CD4-positive, alpha-beta T cell (primary cell): ENCODE results near the gene CTTNBP2NL. TPM values are rescaled to one million over a fixed set of nuclear protein-coding genes. Genes with fewer than 3 reads are reported as not detected.

Experiments
- ATAC-seq: fragments of 200-7000 bp; cut with Tn5 transposase; one replicate; pipeline ENCODE4 v1.10.0; 2022; ENCODE audit warnings: mild to moderate bottlenecking; ENCODE audit not compliant: poor library complexity
- CTCF ChIA-PET: fragments of 350-600 bp; sonication (Branson Sonifier 250); formaldehyde crosslinking; loops from one replicate; lab custom pipeline; 2021; ENCODE audit warnings: antibody characterized with exemption, inconsistent platforms; lab: Charles Lee
- POLR2A ChIA-PET: fragments of 350-600 bp; sonication (Branson Sonifier 250); formaldehyde crosslinking; loops from one replicate; lab custom pipeline; 2021; ENCODE audit warnings: antibody characterized with exemption, inconsistent platforms; lab: Charles Lee
- DNase-seq, 14 experiments: peaks; one replicate each; pipeline ENCODE4 v3.0.0-alpha.2; 2013 to 2020; ENCODE audit warnings: mixed read lengths in 2 of 14
- H3K27ac ChIP-seq, 2 donors: one replicate each; pipeline versions ENCODE4 v1.5.1 to v1.7.0; 2013; ENCODE audit warnings: low read length in 2 of 2, low read depth in 1 of 2, mild to moderate bottlenecking in 1 of 2
- H3K27me3 ChIP-seq, 2 experiments: 1 replicate in 1 of 2; 2 replicates in 1 of 2; pipeline versions ENCODE4 v1.6.1 to v1.7.0; 2013; ENCODE audit warnings: low read length in 2 of 2, control low read depth in 1 of 2, mild to moderate bottlenecking in 1 of 2, moderate library complexity in 1 of 2; ENCODE audit not compliant: insufficient read depth in 2 of 2, control insufficient read depth in 1 of 2
- H3K36me3 ChIP-seq: one replicate; pipeline ENCODE4 v1.6.1; 2013; ENCODE audit warnings: low read length, control low read depth; ENCODE audit not compliant: insufficient read depth
- H3K4me1 ChIP-seq: one replicate; pipeline ENCODE4 v1.6.1; 2013; ENCODE audit warnings: low read length, control low read depth; ENCODE audit not compliant: insufficient read depth
- H3K4me3 ChIP-seq: one replicate; pipeline ENCODE4 v1.5.1; 2013; ENCODE audit warnings: mild to moderate bottlenecking, low read length, moderate library complexity
- H3K9me3 ChIP-seq, 2 experiments: 1 replicate in 1 of 2; 2 replicates in 1 of 2; pipeline versions ENCODE4 v1.6.1 to v1.7.0; 2013; ENCODE audit warnings: low read length in 2 of 2, mild to moderate bottlenecking in 2 of 2, control low read depth in 1 of 2, moderate library complexity in 1 of 2; ENCODE audit not compliant: control insufficient read depth in 1 of 2, insufficient read depth in 1 of 2
- H3K27ac Mint-ChIP-seq: one replicate; pipeline ENCODE4 v1.8.0; 2020; ENCODE audit warnings: mixed read lengths
- H3K27me3 Mint-ChIP-seq: one replicate; pipeline ENCODE4 v1.8.0; 2021; ENCODE audit warnings: mixed read lengths
- H3K36me3 Mint-ChIP-seq: one replicate; pipeline ENCODE4 v1.8.0; 2021; ENCODE audit warnings: low read depth, mixed read lengths
- H3K4me1 Mint-ChIP-seq: one replicate; pipeline ENCODE4 v1.8.0; 2021; ENCODE audit warnings: low read depth, mixed read lengths
- H3K4me3 Mint-ChIP-seq: one replicate; pipeline ENCODE4 v1.8.0; 2020; ENCODE audit warnings: mild to moderate bottlenecking, mixed read lengths
- H3K9me3 Mint-ChIP-seq: one replicate; pipeline ENCODE4 v1.8.0; 2020; ENCODE audit warnings: mixed read lengths
- CTCF ChIP-seq: fragments of 200-600 bp; IDR thresholded peaks from one replicate; pipeline ENCODE4 v1.8.0; 2022; ENCODE audit warnings: antibody characterized with exemption, mild to moderate bottlenecking
- intact Hi-C, 2 experiments: fragments of 100-400 bp; cut with DNase I in 1 of 2; cut with micrococcal nuclease in 1 of 2; formaldehyde crosslinking; loops; one replicate each; pipeline versions ENCODE4 v1.15.1 to v1.9.0; 2023 to 2025; cut with DNase I, micrococcal nuclease
- total RNA-seq, 174 experiments: library from RNA in 2 of 174; stranded (reverse) in 2 of 174; gene quantifications; one replicate each; pipeline ENCODE4 v1.2.3 and lab custom pipeline; 2021 to 2026

Gene CTTNBP2NL
- total RNA-seq, 2 experiments from 2014 or later: 0.14 to 0.25 TPM

- H3K27me3 Mint-ChIP-seq: peaks cover 48% of the 10 kb centered on the region
- intact Hi-C loops: no loop called here
- POLR2A ChIA-PET: no interaction called here
- Histone ChIP-seq H3K27ac (no peak overlapping the region), H3K4me3 (peak overlapping the region; percentile 65), H3K27me3 (peaks cover 25 to 47% of the 10 kb centered on the region in 2 experiments), H3K4me1 (peaks cover 25% of the 10 kb centered on the region), H3K36me3 (no peaks in the 10 kb centered on the region), H3K9me3 (peaks cover 0 to 4% of the 10 kb centered on the region in 2 experiments)
- H3K27ac Mint-ChIP-seq: no peak overlapping the region
- no peaks in the 10 kb centered on the region for H3K36me3 Mint-ChIP-seq
- peak overlapping the region; percentile 84 for H3K4me3 Mint-ChIP-seq
- ATAC-seq (no peak), DNase-seq (no peak)
- no peaks in the 10 kb centered on the region for H3K9me3 Mint-ChIP-seq
- peaks cover 7% of the 10 kb centered on the region for H3K4me1 Mint-ChIP-seq
- TF ChIP-seq CTCF: no peak
- CTCF ChIA-PET: no interaction called here
Measured at GRCh38 chr1:112507336-112507735, 111.3 kb downstream of the CTTNBP2NL start.

GRCh38 chr1:112507921-112508277 lies 111.9 kb downstream of the CTTNBP2NL start:
- Mint-ChIP-seq H3K4me1 (peaks cover 7% of the 10 kb centered on the region), H3K4me3 (peak overlapping the region; percentile 84), H3K27ac (no peak overlapping the region), H3K9me3 (no peaks in the 10 kb centered on the region), H3K36me3 (no peaks in the 10 kb centered on the region), H3K27me3 (peaks cover 42% of the 10 kb centered on the region)
- no peak overlapping the region for H3K27ac ChIP-seq
- peak overlapping the region; percentile 65 for H3K4me3 ChIP-seq
- no peak for TF ChIP-seq CTCF
- H3K9me3 ChIP-seq: peaks cover 0 to 4% of the 10 kb centered on the region in 2 experiments
- H3K36me3 ChIP-seq: no peaks in the 10 kb centered on the region
- POLR2A ChIA-PET: interaction anchor here (1.8 kb wide), 1 partner anchor 167 kb away, joined by 5 read pairs; the partner anchor contains the start of gene MOV10
- DNase-seq (peak in 8 of 14 experiments; percentile 9 to 52 (median 26)), ATAC-seq (peak; percentile 45)
- intact Hi-C loops: no loop called here
- H3K4me1 ChIP-seq: peaks cover 22% of the 10 kb centered on the region
- H3K27me3 ChIP-seq: peaks cover 20 to 41% of the 10 kb centered on the region in 2 experiments
- CTCF ChIA-PET: no interaction called here

GRCh38 chr1:112508278-112509004 lies 112.4 kb downstream of the CTTNBP2NL start, which contains the start of gene WNT2B:
Gene WNT2B (plus strand): TSS chr1:112508965. CDS start chr1:112509263, 298 bp downstream.
- no peaks in the 10 kb centered on the region for H3K9me3 Mint-ChIP-seq
- H3K27me3 Mint-ChIP-seq: peaks cover 37% of the 10 kb centered on the region
- peaks cover 7% of the 10 kb centered on the region for H3K4me1 Mint-ChIP-seq
- intact Hi-C loops: no loop called here
- Histone ChIP-seq H3K36me3 (no peaks in the 10 kb centered on the region), H3K4me3 (peak within 1 kb of the TSS; percentile 65), H3K27ac (no peak within 1 kb of the TSS), H3K27me3 (peaks cover 14 to 36% of the 10 kb centered on the region in 2 experiments), H3K4me1 (peaks cover 22% of the 10 kb centered on the region), H3K9me3 (peaks cover 0 to 4% of the 10 kb centered on the region in 2 experiments)
- H3K36me3 Mint-ChIP-seq: no peaks in the 10 kb centered on the region
- peak; percentile 86 for ATAC-seq
- no peak for TF ChIP-seq CTCF
- no peak within 1 kb of the TSS for H3K27ac Mint-ChIP-seq
- peak; percentile 21 to 79 (median 49) for DNase-seq
- ChIA-PET POLR2A (interaction anchor here (1.0 to 1.8 kb wide), 3 partner anchors 111 to 196 kb away, joined by 3 to 5 read pairs (median 3); partner anchors contain the start of genes CAPZA1 and MOV10), CTCF (no interaction called here)
- peak within 1 kb of the TSS; percentile 87 for H3K4me3 Mint-ChIP-seq
